Superior temporal gyrus (tissue), 1 donor: ENCODE results near the gene SMAD5.
A peak's percentile ranks its signal among the peaks of the same experiment; 100 is the strongest.

Experiments
- DNase-seq: peaks from one replicate; pipeline ENCODE4 v3.0.0-alpha.2; 2016; ENCODE audit errors: extremely low spot score

SMAD5 gene

GRCh38 chr5:136194576-136194975, 61.9 kb downstream of the SMAD5 start:
- no peak for DNase-seq

GRCh38 chr5:136195971-136196820, 63.6 kb downstream of the SMAD5 start:
- DNase-seq, result no peak

- DNase-seq, result no peak
Measured at GRCh38 chr5:136197462-136198142, 65.0 kb downstream of the SMAD5 start.

GRCh38 chr5:136198453-136198852, 65.8 kb downstream of the SMAD5 start:
- no peak for DNase-seq

- no peak for DNase-seq
Measured at GRCh38 chr5:136199408-136199807, 66.8 kb downstream of the SMAD5 start.

- DNase-seq, result no peak
Measured at GRCh38 chr5:136200130-136200529, 67.5 kb downstream of the SMAD5 start.

- no peak for DNase-seq
Measured at GRCh38 chr5:136200761-136201160, 68.1 kb downstream of the SMAD5 start.

GRCh38 chr5:136201870-136202269, 69.2 kb downstream of the SMAD5 start:
- DNase-seq, result no peak

- DNase-seq, result no peak
Measured at GRCh38 chr5:136202469-136203205, 70.0 kb downstream of the SMAD5 start.

- DNase-seq, result no peak
Measured at GRCh38 chr5:136203303-136203922, 70.8 kb downstream of the SMAD5 start.

- DNase-seq, result no peak
Measured at GRCh38 chr5:136205061-136205702, 72.5 kb downstream of the SMAD5 start.

GRCh38 chr5:136205941-136206340, 73.3 kb downstream of the SMAD5 start:
- no peak for DNase-seq

GRCh38 chr5:136206361-136206760, 73.7 kb downstream of the SMAD5 start:
- no peak for DNase-seq

- no peak for DNase-seq
Measured at GRCh38 chr5:136207631-136208030, 75.0 kb downstream of the SMAD5 start.

GRCh38 chr5:136208916-136209315, 76.3 kb downstream of the SMAD5 start:
- DNase-seq, result no peak

- no peak for DNase-seq
Measured at GRCh38 chr5:136209346-136209910, 76.8 kb downstream of the SMAD5 start.

GRCh38 chr5:136210259-136210658, 77.6 kb downstream of the SMAD5 start:
- no peak for DNase-seq

- DNase-seq, result no peak
Measured at GRCh38 chr5:136211282-136212040, 78.8 kb downstream of the SMAD5 start.

GRCh38 chr5:136212252-136212721, 79.6 kb downstream of the SMAD5 start:
- peak; percentile 75 for DNase-seq

GRCh38 chr5:136213919-136214493, 81.4 kb downstream of the SMAD5 start:
- DNase-seq, result no peak
